H1 (cell line): Measurements from ENCODE around the gene MGAT4D. TPM values are rescaled to one million over a fixed set of nuclear protein-coding genes. Genes with fewer than 3 reads are reported as not detected.

Experiments
- CTCF ChIA-PET: fragments of 300-600 bp; sonication (Branson Sonifier 250); formaldehyde crosslinking; loops from one replicate; lab custom pipeline; 2021; ENCODE audit not compliant: partially characterized antibody; lab: Charles Lee
- POLR2A ChIA-PET: fragments of 300-600 bp; sonication (Branson Sonifier 250); formaldehyde crosslinking; loops from one replicate; lab custom pipeline; 2021; ENCODE audit warnings: inconsistent platforms; ENCODE audit not compliant: partially characterized antibody; lab: Charles Lee
- DNase-seq, 2 experiments: peaks; one replicate each; pipeline versions ENCODE4 v3.0.0 to v3.0.0-alpha.2; 2010 to 2022; ENCODE audit warnings: low spot score in 2 of 2, low read depth in 1 of 2, mixed read lengths in 1 of 2
- FAIRE-seq: peaks from 2 replicates; lab custom pipeline; 2011; peaks lifted over from hg19 to GRCh38; lab: Jason Lieb, UNC
- H2AFZ ChIP-seq: 2 replicates; pipeline ENCODE4 v1.8.1; 2012; ENCODE audit warnings: low read length, inconsistent platforms
- H2AK5ac ChIP-seq: 2 replicates; pipeline ENCODE4 v1.6.1; 2013; ENCODE audit warnings: low read depth, low read length
- H2BK120ac ChIP-seq: replicated peaks from 2 replicates; pipeline ENCODE3; 2013; ENCODE audit warnings: low read depth, low read length, inconsistent platforms
- H2BK12ac ChIP-seq: 2 replicates; pipeline ENCODE4 v1.6.1; 2013; ENCODE audit warnings: low read depth, low read length
- H2BK15ac ChIP-seq: 2 replicates; pipeline ENCODE4 v1.6.1; 2013; ENCODE audit warnings: low read length
- H2BK20ac ChIP-seq: 2 replicates; pipeline ENCODE4 v1.6.1; 2013; ENCODE audit warnings: low read length
- H2BK5ac ChIP-seq: 2 replicates; pipeline ENCODE4 v1.6.1; 2013; ENCODE audit warnings: low read depth, low read length
- H3K14ac ChIP-seq: 2 replicates; pipeline ENCODE4 v1.6.1; 2013; ENCODE audit warnings: inconsistent platforms; ENCODE audit not compliant: insufficient read length
- H3K18ac ChIP-seq: 2 replicates; pipeline ENCODE4 v1.6.1; 2013; ENCODE audit warnings: low read length; ENCODE audit errors: extremely low read depth
- H3K23ac ChIP-seq: 2 replicates; pipeline ENCODE4 v1.6.1; 2013; ENCODE audit warnings: inconsistent platforms; ENCODE audit not compliant: insufficient read length
- H3K23me2 ChIP-seq: 2 replicates; pipeline ENCODE4 v1.6.1; 2013; ENCODE audit warnings: low read depth, low read length
- H3K27ac ChIP-seq: 2 replicates; pipeline ENCODE4 v1.6.1; 2011; ENCODE audit warnings: low read depth, low read length, inconsistent platforms
- H3K27me3 ChIP-seq, 4 experiments: replicated peaks in 1 of 4; 1 replicate in 1 of 4; 2 replicates in 3 of 4; pipeline versions ENCODE4 v1.6.1 to v1.8.1; 2011 to 2013; ENCODE audit warnings: low read length in 3 of 4, mild to moderate bottlenecking in 3 of 4, inconsistent platforms in 2 of 4, mixed read lengths in 2 of 4, moderate library complexity in 1 of 4; ENCODE audit not compliant: control insufficient read depth in 3 of 4, insufficient read depth in 3 of 4; ENCODE audit errors: extremely low read depth in 1 of 4
- H3K36me3 ChIP-seq, 4 experiments: 2 replicates each; pipeline versions ENCODE4 v1.6.1 to v1.8.1; 2011 to 2013; ENCODE audit warnings: mild to moderate bottlenecking in 4 of 4, low read length in 3 of 4, moderate library complexity in 2 of 4, control low read depth in 1 of 4, inconsistent platforms in 1 of 4; ENCODE audit not compliant: insufficient read depth in 4 of 4, control insufficient read depth in 2 of 4
- H3K4ac ChIP-seq: replicated peaks from 2 replicates; pipeline ENCODE3; 2013; ENCODE audit warnings: low read length, low read depth, mixed read lengths, inconsistent platforms; ENCODE audit not compliant: insufficient read length
- H3K4me1 ChIP-seq, 4 experiments: replicated peaks in 1 of 4; 1 replicate in 1 of 4; 2 replicates in 3 of 4; pipeline versions ENCODE4 v1.6.1 to v1.8.1; 2011 to 2013; ENCODE audit warnings: low read length in 3 of 4, inconsistent platforms in 2 of 4, mixed read lengths in 1 of 4; ENCODE audit not compliant: insufficient read depth in 4 of 4, control insufficient read depth in 3 of 4
- H3K4me2 ChIP-seq, 2 experiments: 2 replicates each; pipeline versions ENCODE4 v1.6.1 to v1.8.1; 2011 to 2013; ENCODE audit warnings: low read depth in 2 of 2, low read length in 2 of 2, control low read depth in 1 of 2, inconsistent platforms in 1 of 2, mild to moderate bottlenecking in 1 of 2; ENCODE audit not compliant: insufficient read depth in 1 of 2
- H3K4me3 ChIP-seq, 4 experiments: fragments of 200-600, 300-600 bp in 1 of 4; sonication (generic), shearing (Covaris generic), sonication (Bioruptor Twin) in 1 of 4; 2 replicates each; pipeline versions ENCODE4 v1.5.1 to v1.8.1; 2011 to 2016; ENCODE audit warnings: low read length in 4 of 4, low read depth in 3 of 4, control low read depth in 2 of 4, inconsistent platforms in 2 of 4, mild to moderate bottlenecking in 2 of 4, mixed read lengths in 1 of 4, moderate library complexity in 1 of 4; ENCODE audit not compliant: insufficient read depth in 2 of 4; ENCODE audit errors: extremely low read depth in 1 of 4
- H3K56ac ChIP-seq: replicated peaks from 2 replicates; pipeline ENCODE3; 2013; ENCODE audit warnings: low read depth, mild to moderate bottlenecking, mixed read lengths, low read length, inconsistent platforms; ENCODE audit not compliant: insufficient read length
- H3K79me1 ChIP-seq: 2 replicates; pipeline ENCODE4 v1.6.1; 2013; ENCODE audit warnings: low read depth, low read length, control low read depth
- H3K79me2 ChIP-seq, 2 experiments: 2 replicates each; pipeline versions ENCODE4 v1.6.1 to v1.8.1; 2012 to 2013; ENCODE audit warnings: low read length in 2 of 2, mild to moderate bottlenecking in 2 of 2, inconsistent platforms in 1 of 2; ENCODE audit not compliant: insufficient read depth in 2 of 2, control insufficient read depth in 1 of 2
- H3K9ac ChIP-seq, 4 experiments: replicated peaks in 1 of 4; 1 replicate in 1 of 4; 2 replicates in 3 of 4; pipeline versions ENCODE4 v1.6.1 to v1.8.1; 2011 to 2013; ENCODE audit warnings: low read depth in 3 of 4, low read length in 3 of 4, control low read depth in 2 of 4, mild to moderate bottlenecking in 2 of 4, moderate library complexity in 2 of 4, inconsistent platforms in 1 of 4; ENCODE audit errors: extremely low read depth in 1 of 4
- H3K9me3 ChIP-seq, 2 experiments: 2 replicates each; pipeline versions ENCODE4 v1.6.1 to v1.8.1; 2012 to 2013; ENCODE audit warnings: mild to moderate bottlenecking in 2 of 2, moderate library complexity in 2 of 2, control low read depth in 1 of 2, inconsistent platforms in 1 of 2, low read depth in 1 of 2, low read length in 1 of 2, mixed read lengths in 1 of 2; ENCODE audit not compliant: insufficient read depth in 2 of 2
- H4K20me1 ChIP-seq, 2 experiments: replicated peaks in 1 of 2; 2 replicates each; pipeline versions ENCODE3 to v1.8.1; 2011 to 2013; ENCODE audit warnings: inconsistent platforms in 2 of 2, low read length in 2 of 2, mild to moderate bottlenecking in 1 of 2; ENCODE audit not compliant: insufficient read depth in 2 of 2, control insufficient read depth in 1 of 2
- H4K5ac ChIP-seq: 2 replicates; pipeline ENCODE4 v1.6.1; 2013; ENCODE audit warnings: low read length, low read depth, mixed read lengths, inconsistent platforms; ENCODE audit not compliant: insufficient read length
- H4K8ac ChIP-seq: 2 replicates; pipeline ENCODE4 v1.8.0; 2013; ENCODE audit warnings: mild to moderate bottlenecking, moderate library complexity, low read length, inconsistent platforms; ENCODE audit not compliant: insufficient read depth; ENCODE audit errors: extremely low read depth
- H4K91ac ChIP-seq: replicated peaks from 2 replicates; pipeline ENCODE3; 2013; ENCODE audit warnings: low read length, mixed read lengths, inconsistent platforms; ENCODE audit not compliant: insufficient read length
- WGBS, 2 experiments: shearing (Covaris generic) in 1 of 2; methylation state at CpG; one replicate each; pipeline versions ENCODE4 v1.1.6 to v1.1.7; 2013 to 2015; ENCODE audit warnings: low lambda C conversion rate in 2 of 2, mixed read lengths in 2 of 2, inconsistent platforms in 1 of 2, low coverage in 1 of 2, missing lambda C conversion rate in 1 of 2; ENCODE audit not compliant: insufficient replicate concordance in 2 of 2, insufficient coverage in 1 of 2, insufficient read length in 1 of 2; ENCODE audit errors: extremely low coverage in 1 of 2, missing lambda C conversion rate in 1 of 2; 5-methylcytosine and 5-hydroxymethylcytosine counted together
- polyA plus RNA-seq, 7 experiments: library from polyadenylated mRNA; depleted of rRNA in 3 of 7; stranded (reverse) in 5 of 7; unstranded in 2 of 7; fragments of >200 nt in 5 of 7; fragments of 200-250 nt in 2 of 7; gene quantifications; 1 replicate in 5 of 7; 2 replicates in 1 of 7; 4 replicates in 1 of 7; pipeline versions ENCODE4 v1.2.1 to v1.2.3, GENCODE V29; 2011 to 2013; ENCODE audit warnings: missing spikeins in 2 of 7, mixed read lengths in 2 of 7
- total RNA-seq: library from RNA; stranded (reverse); fragmentation: NEBNext Ultra II Directional; extraction: Animal tissue kit (Norgen Biotek cat#: 25700); gene quantifications from 2 replicates; pipeline ENCODE4 v1.2.1, GENCODE V29; 2021

MGAT4D gene
- total and polyA plus RNA-seq, 2 of the 8 experiments (the other 6 are each of a cell fraction or from before 2014, with no cell fraction given) = not detected

GRCh38 chr4:140463614-140464013 is 34.5 kb downstream of the MGAT4D start:
- 88% methylated on average over 1 of the region's 1 CpG; no CpG with 5 or more reads in 1 of the 2 experiments for WGBS, 2 experiments
- H2BK5ac ChIP-seq = no peak overlapping the region
- no peaks in the 10 kb centered on the region for H3K36me3 ChIP-seq
- no peak overlapping the region for H4K8ac ChIP-seq
- no peak overlapping the region for H2AK5ac ChIP-seq
- no peak for FAIRE-seq
- H2BK120ac ChIP-seq = no peak overlapping the region
- no peaks in the 10 kb centered on the region for H3K79me1 ChIP-seq
- H3K9ac ChIP-seq = no peak overlapping the region
- no peaks in the 10 kb centered on the region for H3K27me3 ChIP-seq
- no peak for DNase-seq
- H3K9me3 ChIP-seq = no peaks in the 10 kb centered on the region
- H2AFZ ChIP-seq = no peak overlapping the region
- ChIA-PET CTCF (interaction anchor here (1.3 to 2.7 kb wide), 4 partner anchors 14 to 104 kb away, joined by 3 to 8 read pairs (median 3); no protein-coding TSS in a partner anchor), POLR2A (no interaction called here)
- H3K4me3 ChIP-seq = no peak overlapping the region
- H4K91ac ChIP-seq = no peak overlapping the region
- H4K5ac ChIP-seq = no peak overlapping the region
- H3K56ac ChIP-seq = no peak overlapping the region
- no peak overlapping the region for H3K4ac ChIP-seq
- H3K27ac ChIP-seq = no peak overlapping the region
- H3K23ac ChIP-seq = no peak overlapping the region
- no peaks in the 10 kb centered on the region for H3K23me2 ChIP-seq
- no peaks in the 10 kb centered on the region for H4K20me1 ChIP-seq
- no peak overlapping the region for H3K4me2 ChIP-seq
- no peaks in the 10 kb centered on the region for H3K4me1 ChIP-seq
- no peak overlapping the region for H2BK12ac ChIP-seq
- H3K18ac ChIP-seq = no peak overlapping the region
- no peak overlapping the region for H3K14ac ChIP-seq
- H2BK20ac ChIP-seq = no peak overlapping the region
- no peak overlapping the region for H2BK15ac ChIP-seq
- no peaks in the 10 kb centered on the region for H3K79me2 ChIP-seq
